Neural crest cell (in vitro differentiated cells): ENCODE results near the gene ASIC4. TPM values are rescaled to one million over a fixed set of nuclear protein-coding genes. Genes with fewer than 3 reads are reported as not detected.

Experiments used
- DNase-seq: peaks from one replicate; pipeline ENCODE4 v3.0.0; 2021; ENCODE audit warnings: low read depth, mixed read lengths, low spot score
- H3K27ac Mint-ChIP-seq: one replicate; pipeline ENCODE4 v1.8.0; 2021; ENCODE audit warnings: mild to moderate bottlenecking, mixed read lengths; ENCODE audit not compliant: unreplicated experiment
- H3K27me3 Mint-ChIP-seq: 2 replicates; pipeline ENCODE4 v1.8.0; 2021; ENCODE audit warnings: low read depth, mild to moderate bottlenecking, mixed read lengths
- H3K36me3 Mint-ChIP-seq: 2 replicates; pipeline ENCODE4 v1.8.0; 2021; ENCODE audit warnings: low read depth, mild to moderate bottlenecking, mixed read lengths
- H3K4me1 Mint-ChIP-seq: 2 replicates; pipeline ENCODE4 v1.8.0; 2021; ENCODE audit warnings: mixed read lengths
- H3K4me3 Mint-ChIP-seq: one replicate; pipeline ENCODE4 v1.8.0; 2021; ENCODE audit warnings: mild to moderate bottlenecking, mixed read lengths
- H3K9me3 Mint-ChIP-seq: 2 replicates; pipeline ENCODE4 v1.8.0; 2021; ENCODE audit warnings: mixed read lengths
- CTCF ChIP-seq: fragments of 200-600 bp; sonication (generic); conservative IDR thresholded peaks from 2 replicates; pipeline ENCODE4 v1.5.0; 2021; ENCODE audit warnings: antibody characterized with exemption, mild to moderate bottlenecking
- microRNA-seq: library from miRNA; unstranded; fragments of <30 nt; microRNA quantifications from one replicate; pipeline ENCODE4, GENCODE V29; 2020
- total RNA-seq: library from RNA; stranded (reverse); gene quantifications from 2 replicates; pipeline ENCODE4 v1.2.1, GENCODE V29; 2021

Gene ASIC4
- total RNA-seq, 1 donor from 2014 or later, result 1.0 TPM

- H3K36me3 Mint-ChIP-seq, result no peaks in the 10 kb centered on the region
- no peak for TF ChIP-seq CTCF
- no peaks in the 10 kb centered on the region for H3K9me3 Mint-ChIP-seq
- H3K4me1 Mint-ChIP-seq, result peaks cover 30% of the 10 kb centered on the region
- H3K27me3 Mint-ChIP-seq, result peaks cover 5% of the 10 kb centered on the region
- no peak for DNase-seq
- peak overlapping the region; percentile 47 for H3K4me3 Mint-ChIP-seq
- peak overlapping the region; percentile 57 for H3K27ac Mint-ChIP-seq
Measured at GRCh38 chr2:219575566-219576504, 61.6 kb downstream of the ASIC4 start.

GRCh38 chr2:219576505-219577388 lies 62.5 kb downstream of the ASIC4 start:
- Mint-ChIP-seq H3K36me3 (no peaks in the 10 kb centered on the region), H3K27me3 (peaks cover 5% of the 10 kb centered on the region), H3K27ac (no peak overlapping the region), H3K9me3 (no peaks in the 10 kb centered on the region), H3K4me1 (peaks cover 27% of the 10 kb centered on the region), H3K4me3 (peak overlapping the region; percentile 61)
- no peak for TF ChIP-seq CTCF
- DNase-seq, result peak; percentile 28

- Mint-ChIP-seq H3K4me3 (no peak overlapping the region), H3K27ac (no peak overlapping the region), H3K4me1 (peaks cover 24% of the 10 kb centered on the region), H3K9me3 (no peaks in the 10 kb centered on the region), H3K36me3 (no peaks in the 10 kb centered on the region), H3K27me3 (peaks cover 5% of the 10 kb centered on the region)
- no peak for TF ChIP-seq CTCF
- DNase-seq, result no peak
Measured at GRCh38 chr2:219578811-219579613, 64.7 kb downstream of the ASIC4 start.

GRCh38 chr2:219581346-219581745 lies 67.1 kb downstream of the ASIC4 start:
- peaks cover 14% of the 10 kb centered on the region for H3K4me1 Mint-ChIP-seq
- H3K4me3 Mint-ChIP-seq, result no peak overlapping the region
- H3K36me3 Mint-ChIP-seq, result no peaks in the 10 kb centered on the region
- TF ChIP-seq CTCF, result no peak
- H3K9me3 Mint-ChIP-seq, result no peaks in the 10 kb centered on the region
- peaks cover 9% of the 10 kb centered on the region for H3K27me3 Mint-ChIP-seq
- no peak for DNase-seq
- H3K27ac Mint-ChIP-seq, result no peak overlapping the region

Small RNA genes lying within 50 kb of the gene (microRNA-seq; reads per million reads assigned to microRNA genes)
- gene MIR3132, result not detected

Other genes starting within 250 kb of the ASIC4 start
- 59.2 and 59.7 TPM in 2 replicates for gene DNAJB2, start 235.1 kb upstream of the ASIC4 start, total RNA-seq
- 3.2 and 4.1 TPM in 2 replicates for gene PTPRN, start 205.1 kb upstream of the ASIC4 start, total RNA-seq
- gene RESP18, start 181.7 kb upstream of the ASIC4 start, total RNA-seq, result not detected in 2 replicates
- gene DNPEP, start 126.6 kb upstream of the ASIC4 start, total RNA-seq, result 36.9 and 39.5 TPM in 2 replicates
- 0.28 TPM in 1 of 2 replicates, not detected in the other for gene DES, start 96.1 kb upstream of the ASIC4 start, total RNA-seq
- 13.4 and 17.5 TPM in 2 replicates for gene SPEG, start 79.6 kb upstream of the ASIC4 start, total RNA-seq
- 24.3 and 26.1 TPM in 2 replicates for gene GMPPA, start 15.6 kb upstream of the ASIC4 start, total RNA-seq
- gene CHPF, start 29.3 kb downstream of the ASIC4 start, total RNA-seq, result 27.0 and 30.0 TPM in 2 replicates
- gene TMEM198, start 29.5 kb downstream of the ASIC4 start, total RNA-seq, result 15.7 and 16.4 TPM in 2 replicates
- gene OBSL1, start 57.1 kb downstream of the ASIC4 start, total RNA-seq, result 122 and 123 TPM in 2 replicates
- 0.50 TPM in 1 of 2 replicates, not detected in the other for gene INHA, start 57.8 kb downstream of the ASIC4 start, total RNA-seq
- gene STK11IP, start 83.4 kb downstream of the ASIC4 start, total RNA-seq, result 31.4 and 32.9 TPM in 2 replicates
- gene SLC4A3, start 113.1 kb downstream of the ASIC4 start, total RNA-seq, result 10.0 and 11.4 TPM in 2 replicates